Muscle layer of colon (tissue), 2 donors: ENCODE measurements around the gene LTK.

Experiments used
- H3K27ac ChIP-seq: one replicate; pipeline ENCODE4 v1.7.0; 2013; ENCODE audit warnings: low read depth, mild to moderate bottlenecking, low read length, moderate library complexity
- H3K27me3 ChIP-seq, 2 donors: one replicate each; pipeline ENCODE4 v1.7.0; 2013; ENCODE audit warnings: low read length in 2 of 2, mild to moderate bottlenecking in 2 of 2; ENCODE audit not compliant: insufficient read depth in 2 of 2, control insufficient read depth in 1 of 2
- H3K36me3 ChIP-seq: one replicate; pipeline ENCODE4 v1.7.0; 2013; ENCODE audit warnings: mild to moderate bottlenecking, low read length; ENCODE audit not compliant: insufficient read depth
- H3K4me1 ChIP-seq: one replicate; pipeline ENCODE4 v1.7.0; 2013; ENCODE audit warnings: mild to moderate bottlenecking, low read length; ENCODE audit not compliant: insufficient read depth
- H3K4me3 ChIP-seq, 2 donors: one replicate each; pipeline ENCODE4 v1.7.0; 2013; ENCODE audit warnings: low read length in 2 of 2, low read depth in 1 of 2, mild to moderate bottlenecking in 1 of 2, moderate library complexity in 1 of 2
- H3K9ac ChIP-seq: one replicate; pipeline ENCODE4 v1.7.0; 2013; ENCODE audit warnings: low read length
- H3K9me3 ChIP-seq: one replicate; pipeline ENCODE4 v1.7.0; 2013; ENCODE audit warnings: mild to moderate bottlenecking, low read length
- donor health status: abdominal sarcoma.
- donor health status: Adenocarcinoma of cecum.

The LTK gene

GRCh38 chr15:41504751-41505492, 8.7 kb downstream of the LTK start:
- no peak overlapping the region for H3K4me3 ChIP-seq
- H3K4me1 ChIP-seq = peaks cover 15% of the 10 kb centered on the region
- no peaks in the 10 kb centered on the region for H3K9me3 ChIP-seq
- peaks cover 8 to 40% of the 10 kb centered on the region in 2 donors for H3K27me3 ChIP-seq
- H3K36me3 ChIP-seq = no peaks in the 10 kb centered on the region
- no peak overlapping the region for H3K9ac ChIP-seq
- H3K27ac ChIP-seq = no peak overlapping the region

- Histone ChIP-seq H3K4me3 (no peak overlapping the region), H3K4me1 (peaks cover 15% of the 10 kb centered on the region), H3K9me3 (no peaks in the 10 kb centered on the region), H3K36me3 (no peaks in the 10 kb centered on the region), H3K27me3 (peaks cover 8 to 40% of the 10 kb centered on the region in 2 donors), H3K27ac (no peak overlapping the region), H3K9ac (no peak overlapping the region)
These were observed 10.0 kb downstream of the LTK start for GRCh38 chr15:41503669-41504010.

- Histone ChIP-seq H3K4me3 (peak overlapping the region in 1 of 2 donors; percentile 24), H3K27me3 (peaks cover 8 to 40% of the 10 kb centered on the region in 2 donors), H3K9ac (no peak overlapping the region), H3K4me1 (peaks cover 15% of the 10 kb centered on the region), H3K36me3 (no peaks in the 10 kb centered on the region), H3K9me3 (no peaks in the 10 kb centered on the region), H3K27ac (no peak overlapping the region)
These were observed 10.6 kb downstream of the LTK start for GRCh38 chr15:41502795-41503668.

- Histone ChIP-seq H3K36me3 (no peaks in the 10 kb centered on the region), H3K4me3 (peak overlapping the region in 1 of 2 donors; percentile 24), H3K4me1 (peaks cover 15% of the 10 kb centered on the region), H3K27me3 (peaks cover 8 to 40% of the 10 kb centered on the region in 2 donors), H3K27ac (no peak overlapping the region), H3K9me3 (no peaks in the 10 kb centered on the region), H3K9ac (no peak overlapping the region)
These were observed 11.5 kb downstream of the LTK start for GRCh38 chr15:41501931-41502794.

DNA sequence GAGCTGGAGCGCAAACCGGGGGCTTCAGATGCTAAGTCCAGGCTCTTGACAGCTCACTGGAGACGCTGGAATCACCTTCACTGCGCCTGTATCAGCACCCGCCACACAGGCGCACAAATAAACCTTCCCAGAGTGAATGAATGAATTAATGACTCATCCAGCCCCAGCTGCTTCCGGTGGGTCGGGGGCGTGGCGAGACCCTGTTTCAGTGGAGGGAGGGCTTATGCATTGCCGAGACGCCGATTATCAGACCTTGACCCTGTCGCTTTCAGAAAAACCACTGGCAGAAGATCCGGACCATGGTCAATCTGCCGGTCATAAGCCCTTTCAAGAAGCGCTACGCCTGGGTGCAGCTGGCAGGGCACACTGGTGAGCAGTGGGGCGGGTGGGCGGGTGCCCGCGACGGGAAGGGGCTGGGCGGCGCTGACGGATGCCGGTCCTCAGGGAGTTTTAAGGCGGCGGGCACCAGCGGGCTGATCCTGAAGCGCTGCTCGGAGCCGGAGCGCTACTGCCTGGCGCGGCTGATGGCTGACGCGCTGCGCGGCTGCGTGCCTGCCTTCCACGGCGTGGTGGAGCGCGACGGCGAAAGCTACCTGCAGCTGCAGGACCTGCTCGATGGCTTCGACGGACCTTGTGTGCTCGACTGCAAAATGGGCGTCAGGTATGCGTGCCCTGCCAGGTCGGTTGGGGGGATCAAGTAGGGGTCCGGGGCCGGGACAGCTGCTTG, 12.3 kb downstream of the LTK start:
- no peak overlapping the region for H3K27ac ChIP-seq
- H3K27me3 ChIP-seq = peaks cover 8 to 40% of the 10 kb centered on the region in 2 donors
- no peaks in the 10 kb centered on the region for H3K9me3 ChIP-seq
- peaks cover 15% of the 10 kb centered on the region for H3K4me1 ChIP-seq
- H3K9ac ChIP-seq = no peak overlapping the region
- no peaks in the 10 kb centered on the region for H3K36me3 ChIP-seq
- H3K4me3 ChIP-seq = peak overlapping the region in 1 of 2 donors; percentile 24

DNA sequence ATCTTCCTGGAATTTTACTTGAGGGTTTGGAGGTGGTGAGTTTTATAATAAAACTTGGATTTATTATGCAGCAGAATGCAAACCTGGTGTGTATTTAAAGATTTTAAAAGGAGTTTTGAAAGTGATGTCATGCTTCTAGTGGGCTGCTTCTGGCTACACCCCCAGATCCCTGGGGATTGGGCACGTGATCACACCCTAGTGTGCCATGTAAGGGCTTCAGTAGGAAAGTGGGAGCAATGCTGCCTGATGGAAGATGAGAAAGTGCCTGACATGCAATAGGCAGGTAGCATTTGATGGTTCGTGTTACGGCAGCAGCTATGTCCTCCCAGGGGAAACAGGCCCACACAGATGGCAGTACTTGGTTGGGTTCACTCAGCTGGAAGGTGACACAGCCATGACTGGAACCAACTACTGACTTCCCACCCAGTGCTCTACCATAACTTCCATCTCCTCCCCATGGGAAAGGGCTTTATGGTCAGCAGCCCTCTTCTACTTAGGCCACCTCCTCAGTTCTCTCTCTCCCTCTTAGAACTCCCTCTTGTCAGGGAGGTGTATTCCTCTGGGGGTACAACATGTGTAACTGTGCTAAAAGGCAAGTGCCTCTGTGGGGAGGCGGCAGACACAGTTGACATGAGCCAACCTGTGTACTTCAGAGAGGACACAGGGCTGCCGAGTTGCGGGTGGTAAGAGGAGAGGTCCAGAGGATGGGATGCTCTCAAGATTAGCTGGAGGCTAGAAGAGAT, 14.3 kb downstream of the LTK start:
- Histone ChIP-seq H3K9me3 (no peaks in the 10 kb centered on the region), H3K27me3 (peaks cover 8 to 50% of the 10 kb centered on the region in 2 donors), H3K36me3 (no peaks in the 10 kb centered on the region), H3K4me1 (peaks cover 15% of the 10 kb centered on the region), H3K4me3 (no peak overlapping the region), H3K9ac (no peak overlapping the region), H3K27ac (no peak overlapping the region)

DNA sequence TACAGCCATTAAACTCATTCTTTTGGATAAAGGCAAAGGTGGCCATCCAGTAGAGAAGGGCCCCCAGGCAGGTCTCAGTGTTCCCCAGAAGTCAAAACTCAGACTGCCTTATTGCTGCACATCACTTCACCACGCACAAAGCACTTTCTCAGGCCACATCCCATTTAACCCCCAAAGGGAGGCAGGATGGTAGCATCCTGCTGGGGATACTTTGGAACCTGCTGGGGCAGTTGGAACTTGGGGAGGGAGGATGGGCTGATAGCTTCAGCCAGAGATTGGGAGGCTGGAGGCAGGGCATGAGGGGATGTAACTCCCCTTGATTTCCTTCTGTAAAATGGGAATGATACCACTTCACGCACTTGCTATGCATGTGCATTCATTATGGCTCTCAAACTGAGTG, 15.0 kb downstream of the LTK start:
- no peak overlapping the region for H3K9ac ChIP-seq
- H3K36me3 ChIP-seq = no peaks in the 10 kb centered on the region
- no peaks in the 10 kb centered on the region for H3K9me3 ChIP-seq
- H3K4me1 ChIP-seq = peaks cover 15% of the 10 kb centered on the region
- H3K27me3 ChIP-seq = peaks cover 8 to 51% of the 10 kb centered on the region in 2 donors
- H3K27ac ChIP-seq = no peak overlapping the region
- no peak overlapping the region for H3K4me3 ChIP-seq

- H3K27ac ChIP-seq = no peak overlapping the region
- H3K4me3 ChIP-seq = no peak overlapping the region
- no peaks in the 10 kb centered on the region for H3K9me3 ChIP-seq
- H3K36me3 ChIP-seq = no peaks in the 10 kb centered on the region
- no peak overlapping the region for H3K9ac ChIP-seq
- H3K4me1 ChIP-seq = peaks cover 12% of the 10 kb centered on the region
- H3K27me3 ChIP-seq = peaks cover 6 to 50% of the 10 kb centered on the region in 2 donors
These were observed 17.7 kb downstream of the LTK start for GRCh38 chr15:41495736-41496599.

GRCh38 chr15:41494922-41495735, 18.5 kb downstream of the LTK start:
- Histone ChIP-seq H3K36me3 (no peaks in the 10 kb centered on the region), H3K27ac (no peak overlapping the region), H3K27me3 (peaks cover 6 to 45% of the 10 kb centered on the region in 2 donors), H3K9me3 (no peaks in the 10 kb centered on the region), H3K4me1 (peaks cover 12% of the 10 kb centered on the region), H3K4me3 (no peak overlapping the region), H3K9ac (no peak overlapping the region)
